ENCODE results near the gene GHRL. TPM values are rescaled to one million over a fixed set of nuclear protein-coding genes. Genes with fewer than 3 reads are reported as not detected.

The GHRL gene
- total RNA-seq, 1 experiment from 2014 or later: not detected

DNA sequence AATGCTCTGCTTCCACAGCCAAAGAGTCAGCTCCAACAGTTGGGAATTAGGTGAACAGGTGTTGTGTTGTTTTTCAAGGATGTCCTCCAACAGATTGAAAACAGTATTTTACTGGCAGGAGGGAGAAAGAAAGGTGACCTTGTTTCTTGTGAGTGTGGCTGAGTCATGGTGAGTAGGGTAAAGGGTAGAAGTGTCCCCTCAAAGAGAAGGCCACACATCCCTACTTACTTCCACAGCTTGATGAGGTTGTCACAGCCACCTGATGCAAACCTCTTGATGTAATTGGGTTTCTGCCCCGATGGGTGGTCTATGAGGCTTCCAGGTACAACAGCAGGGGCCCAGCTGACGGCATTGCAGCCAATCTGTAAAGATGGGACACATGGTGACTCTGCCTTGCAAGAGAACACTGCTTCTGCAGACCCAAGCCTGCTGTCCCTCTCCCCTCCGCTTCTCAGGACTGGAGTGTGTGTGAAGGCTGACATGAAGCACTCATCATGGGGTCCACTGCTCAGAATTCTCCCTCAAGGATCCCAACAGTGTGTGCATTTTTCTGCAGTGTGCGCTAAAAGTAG lies 12.7 kb upstream of the GHRL start:
- Histone ChIP-seq H3K4me3 (no peak overlapping the region), H3K9me3 (ENCODE audit: insufficient read depth, low read depth) (no peaks in the 10 kb centered on the region), H3F3A (ENCODE audit: insufficient read depth, low read depth) (peaks cover 16% of the 10 kb centered on the region; the same call in 1 of the 2 replicates), H3K4me1 (replicated peaks; ENCODE audit: insufficient read depth) (no peaks in the 10 kb centered on the region), H2AFZ (no peak overlapping the region), H3K9me2 (ENCODE audit: insufficient read depth) (no peaks in the 10 kb centered on the region), H3K4me2 (no peak overlapping the region), H3K36me3 (ENCODE audit: low read depth) (peaks cover 47% of the 10 kb centered on the region; the same call in 1 of the 2 replicates), H3K79me2 (ENCODE audit: low read depth) (no peaks in the 10 kb centered on the region), H4K20me1 (ENCODE audit: insufficient read depth) (peaks cover 15% of the 10 kb centered on the region), H3K27ac (no peak overlapping the region), H3K27me3 (ENCODE audit: insufficient read depth, low read depth) (no peaks in the 10 kb centered on the region)
- DNase-seq: no peak
- ChIA-PET POLR2A (ENCODE audit: unreplicated experiment) (no interaction called here), CTCF (no interaction called here)
- intact Hi-C loops (cut with micrococcal nuclease; ENCODE audit: unreplicated experiment): no loop called here
- TF ChIP-seq, protein P1, sequence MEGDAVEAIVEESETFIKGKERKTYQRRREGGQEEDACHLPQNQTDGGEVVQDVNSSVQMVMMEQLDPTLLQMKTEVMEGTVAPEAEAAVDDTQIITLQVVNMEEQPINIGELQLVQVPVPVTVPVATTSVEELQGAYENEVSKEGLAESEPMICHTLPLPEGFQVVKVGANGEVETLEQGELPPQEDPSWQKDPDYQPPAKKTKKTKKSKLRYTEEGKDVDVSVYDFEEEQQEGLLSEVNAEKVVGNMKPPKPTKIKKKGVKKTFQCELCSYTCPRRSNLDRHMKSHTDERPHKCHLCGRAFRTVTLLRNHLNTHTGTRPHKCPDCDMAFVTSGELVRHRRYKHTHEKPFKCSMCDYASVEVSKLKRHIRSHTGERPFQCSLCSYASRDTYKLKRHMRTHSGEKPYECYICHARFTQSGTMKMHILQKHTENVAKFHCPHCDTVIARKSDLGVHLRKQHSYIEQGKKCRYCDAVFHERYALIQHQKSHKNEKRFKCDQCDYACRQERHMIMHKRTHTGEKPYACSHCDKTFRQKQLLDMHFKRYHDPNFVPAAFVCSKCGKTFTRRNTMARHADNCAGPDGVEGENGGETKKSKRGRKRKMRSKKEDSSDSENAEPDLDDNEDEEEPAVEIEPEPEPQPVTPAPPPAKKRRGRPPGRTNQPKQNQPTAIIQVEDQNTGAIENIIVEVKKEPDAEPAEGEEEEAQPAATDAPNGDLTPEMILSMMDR (conservative IDR thresholded peaks at IDR 0.05): no peak
- no peak for TF ChIP-seq EZH2 (IDR thresholded peaks at IDR 0.05; ENCODE audit: low read depth)
- BruUV-seq (replicated peaks): no TSS peak

DNA sequence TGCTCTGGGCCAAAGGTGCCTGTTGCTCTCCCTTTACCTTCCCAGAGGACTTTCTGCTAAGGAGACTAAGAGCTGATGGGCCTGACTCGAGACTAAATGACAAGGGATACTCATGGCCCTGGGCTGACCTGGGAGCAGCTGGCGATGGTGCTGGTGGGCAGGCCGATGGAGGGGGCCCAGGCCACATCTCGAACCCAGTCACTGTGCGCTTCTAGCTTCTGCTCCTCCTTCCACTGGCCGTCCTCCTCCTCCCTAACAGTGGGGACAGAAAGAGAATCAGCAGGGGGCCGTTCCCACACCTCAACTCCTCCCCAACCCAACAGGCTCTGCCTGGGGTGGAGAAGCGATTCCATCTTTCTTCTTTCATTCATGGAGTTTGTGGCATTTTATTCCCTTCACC lies 12.2 kb upstream of the GHRL start:
- no peak overlapping the region for H3K27ac ChIP-seq
- no peaks in the 10 kb centered on the region for H3K4me1 ChIP-seq (replicated peaks; ENCODE audit: insufficient read depth)
- intact Hi-C loops (cut with micrococcal nuclease; ENCODE audit: unreplicated experiment): no loop called here
- H3K4me3 ChIP-seq: no peak overlapping the region
- no peak overlapping the region for H3K4me2 ChIP-seq
- H3K36me3 ChIP-seq (ENCODE audit: low read depth): peaks cover 47% of the 10 kb centered on the region; the same call in 1 of the 2 replicates
- H3K9me3 ChIP-seq (ENCODE audit: insufficient read depth, low read depth): no peaks in the 10 kb centered on the region
- H3K9me2 ChIP-seq (ENCODE audit: insufficient read depth): no peaks in the 10 kb centered on the region
- H4K20me1 ChIP-seq (ENCODE audit: insufficient read depth): peaks cover 15% of the 10 kb centered on the region
- ChIA-PET CTCF (no interaction called here), POLR2A (ENCODE audit: unreplicated experiment) (no interaction called here)
- no peaks in the 10 kb centered on the region for H3K79me2 ChIP-seq (ENCODE audit: low read depth)
- no peak overlapping the region for H2AFZ ChIP-seq
- no peaks in the 10 kb centered on the region for H3K27me3 ChIP-seq (ENCODE audit: insufficient read depth, low read depth)
- H3F3A ChIP-seq (ENCODE audit: insufficient read depth, low read depth): peaks cover 15% of the 10 kb centered on the region; the same call in 1 of the 2 replicates
- no TSS peak for BruUV-seq (replicated peaks)
- TF ChIP-seq, protein P1 (conservative IDR thresholded peaks at IDR 0.05): no peak
- no peak for TF ChIP-seq EZH2 (IDR thresholded peaks at IDR 0.05; ENCODE audit: low read depth)
- no peak for DNase-seq

DNA sequence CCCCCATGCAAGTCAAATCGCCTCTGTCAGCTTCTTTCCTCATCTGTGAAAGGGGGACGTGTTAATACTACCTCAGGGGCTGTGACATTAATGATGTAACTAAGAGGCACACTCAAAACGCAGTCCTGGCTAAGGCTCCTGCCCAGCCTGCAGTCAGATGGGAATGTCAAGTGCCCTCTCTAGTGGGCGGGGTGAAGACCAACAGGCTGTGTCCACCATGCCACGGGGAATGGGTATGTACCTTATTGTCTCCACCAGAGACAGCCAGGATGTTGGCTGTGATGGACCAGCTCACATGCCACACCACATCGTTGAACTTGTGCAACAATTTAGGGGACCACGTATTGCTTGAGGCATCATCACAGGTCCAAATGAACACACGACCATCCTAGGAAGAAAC lies 11.0 kb upstream of the GHRL start:
- Histone ChIP-seq H3K4me2 (no peak overlapping the region), H3K79me2 (ENCODE audit: low read depth) (no peaks in the 10 kb centered on the region), H3K9me3 (ENCODE audit: insufficient read depth, low read depth) (no peaks in the 10 kb centered on the region), H2AFZ (no peak overlapping the region), H4K20me1 (ENCODE audit: insufficient read depth) (peaks cover 15% of the 10 kb centered on the region), H3F3A (ENCODE audit: insufficient read depth, low read depth) (peaks cover 15% of the 10 kb centered on the region; the same call in 1 of the 2 replicates), H3K4me3 (no peak overlapping the region), H3K4me1 (replicated peaks; ENCODE audit: insufficient read depth) (no peaks in the 10 kb centered on the region), H3K36me3 (ENCODE audit: low read depth) (peaks cover 43% of the 10 kb centered on the region; the same call in 1 of the 2 replicates), H3K9me2 (ENCODE audit: insufficient read depth) (no peaks in the 10 kb centered on the region), H3K27ac (no peak overlapping the region), H3K27me3 (ENCODE audit: insufficient read depth, low read depth) (no peaks in the 10 kb centered on the region)
- TF ChIP-seq EZH2 (IDR thresholded peaks at IDR 0.05; ENCODE audit: low read depth): no peak
- TF ChIP-seq, protein P1 (conservative IDR thresholded peaks at IDR 0.05): no peak
- intact Hi-C loops (cut with micrococcal nuclease; ENCODE audit: unreplicated experiment): no loop called here
- ChIA-PET CTCF (no interaction called here), POLR2A (ENCODE audit: unreplicated experiment) (interaction anchor here (0.6 kb wide), 1 partner anchor 462 kb away, joined by 3 read pairs; no protein-coding TSS in a partner anchor)
- no peak for DNase-seq
- BruUV-seq (replicated peaks): no TSS peak

All from PC-9 (cell line).